OCI-LY7 (cell line): ENCODE measurements around the gene KCNJ12. TPM values are rescaled to one million over a fixed set of nuclear protein-coding genes. Genes with fewer than 3 reads are reported as not detected.

Experiments
- BruUV-seq: library from RNA; stranded (reverse); fragments of 400-500 nt; replicated peaks from 2 replicates; lab custom pipeline; 2021; lab: Mats Ljungman, UMichigan
- CTCF ChIA-PET: fragments of 300-600 bp; sonication (Branson Sonifier 250); formaldehyde crosslinking; loops from one replicate; lab custom pipeline; 2022; ENCODE audit warnings: antibody characterized with exemption; ENCODE audit not compliant: unreplicated experiment; lab: Charles Lee
- POLR2A ChIA-PET: fragments of 300-600 bp; sonication (Branson Sonifier 250); formaldehyde crosslinking; loops from one replicate; lab custom pipeline; 2022; ENCODE audit warnings: antibody characterized with exemption; lab: Charles Lee
- DNase-seq: peaks from one replicate; pipeline ENCODE4 v3.0.0-alpha.2; 2015; ENCODE audit warnings: low spot score
- H2AFZ ChIP-seq: fragments of 200-600 bp; sonication (generic), shearing (Covaris generic); 2 replicates; pipeline ENCODE4 v1.6.1; 2014; ENCODE audit warnings: mild to moderate bottlenecking, antibody characterized with exemption, low read length, moderate library complexity
- H3K27ac ChIP-seq: fragments of 200-600 bp; sonication (generic); 2 replicates; pipeline ENCODE4 v1.5.1; 2014; ENCODE audit warnings: mixed run types, low read depth, mild to moderate bottlenecking, moderate library complexity, low read length, inconsistent platforms; ENCODE audit not compliant: poor library complexity, severe bottlenecking
- H3K36me3 ChIP-seq: fragments of 200-600 bp; sonication (generic); 2 replicates; pipeline ENCODE4 v1.6.1; 2014; ENCODE audit warnings: mild to moderate bottlenecking, antibody characterized with exemption, low read length, moderate library complexity, mixed read lengths; ENCODE audit not compliant: insufficient read depth
- H3K4me1 ChIP-seq: fragments of 200-600 bp; sonication (generic); 2 replicates; pipeline ENCODE4 v1.5.1; 2014; ENCODE audit warnings: mild to moderate bottlenecking, low read length; ENCODE audit not compliant: insufficient read depth, poor library complexity, severe bottlenecking
- H3K4me2 ChIP-seq: fragments of 200-600 bp; sonication (generic); 2 replicates; pipeline ENCODE4 v1.6.1; 2014; ENCODE audit warnings: mild to moderate bottlenecking, low read length
- H3K4me3 ChIP-seq: fragments of 200-600 bp; sonication (generic); 2 replicates; pipeline ENCODE4 v1.5.1; 2014; ENCODE audit warnings: mild to moderate bottlenecking, low read depth, low read length; ENCODE audit not compliant: poor library complexity, severe bottlenecking
- H3K79me2 ChIP-seq: fragments of 200-600 bp; sonication (generic); 2 replicates; pipeline ENCODE4 v1.6.1; 2016; ENCODE audit warnings: low read depth, mild to moderate bottlenecking, low read length, moderate library complexity, mixed read lengths; ENCODE audit not compliant: insufficient read depth
- H3K9me2 ChIP-seq: fragments of 200-600 bp; sonication (generic); 2 replicates; pipeline ENCODE4 v1.6.1; 2016; ENCODE audit warnings: mild to moderate bottlenecking, low read length, mixed read lengths; ENCODE audit not compliant: insufficient read depth
- H3K9me3 ChIP-seq: fragments of 200-600 bp; sonication (generic); 2 replicates; pipeline ENCODE4 v1.6.1; 2014; ENCODE audit warnings: mild to moderate bottlenecking, mixed run types, low read length, mixed read lengths
- H4K20me1 ChIP-seq: fragments of 200-600 bp; sonication (generic); 2 replicates; pipeline ENCODE4 v1.6.1; 2014; ENCODE audit warnings: mild to moderate bottlenecking, antibody characterized with exemption, low read length, moderate library complexity, mixed read lengths; ENCODE audit not compliant: insufficient read depth
- CTCF ChIP-seq: fragments of 200-600 bp; sonication (generic); conservative IDR thresholded peaks from 2 replicates; pipeline ENCODE4 v1.5.1; 2014; ENCODE audit warnings: mild to moderate bottlenecking, antibody characterized with exemption, low read length, moderate library complexity, mixed read lengths
- EZH2phosphoT487 ChIP-seq: fragments of 200-600 bp; sonication (generic); IDR thresholded peaks from 2 replicates; pipeline ENCODE4 v1.6.1; 2018; ENCODE audit warnings: low read depth, borderline replicate concordance, mild to moderate bottlenecking, mixed run types, antibody characterized with exemption, low read length, moderate library complexity, mixed read lengths
- intact Hi-C: fragments of 100-400 bp; cut with micrococcal nuclease; formaldehyde crosslinking; loops from one replicate; pipeline ENCODE4 v1.10.0; 2022; ENCODE audit not compliant: unreplicated experiment
- total RNA-seq, 2 experiments: library from RNA; depleted of rRNA in 1 of 2; stranded (reverse); fragments of >200 nt in 1 of 2; shearing (Covaris generic) in 1 of 2; gene quantifications; 2 replicates each; pipeline ENCODE4 v1.2.3, GENCODE V29; 2014 to 2022

Gene KCNJ12
- total RNA-seq, 2 experiments from 2014 or later, result 0.16 to 0.17 TPM

GRCh38 chr17:21373696-21374440 is 2.3 kb upstream of the KCNJ12 start:
- Histone ChIP-seq H3K9me3 (no peaks in the 10 kb centered on the region), H3K4me3 (no peak overlapping the region), H3K79me2 (no peaks in the 10 kb centered on the region), H3K4me2 (no peak overlapping the region), H2AFZ (no peak overlapping the region), H3K4me1 (peaks cover 27% of the 10 kb centered on the region), H3K9me2 (no peaks in the 10 kb centered on the region), H3K36me3 (no peaks in the 10 kb centered on the region), H4K20me1 (no peaks in the 10 kb centered on the region), H3K27ac (no peak overlapping the region)
- no TSS peak for BruUV-seq
- TF ChIP-seq EZH2phosphoT487, result no peak
- no peak for TF ChIP-seq CTCF
- CTCF ChIA-PET, result interaction anchor here (1.3 kb wide), 1 partner anchor 94 kb away, joined by 4 read pairs; no protein-coding TSS in a partner anchor
- POLR2A ChIA-PET, result no interaction called here
- intact Hi-C loops, result loop anchor here (1.0 kb wide), 2 partner anchors 57 to 94 kb away; no protein-coding TSS in a partner anchor
- no peak for DNase-seq

GRCh38 chr17:21374441-21375161 is 1.6 kb upstream of the KCNJ12 start:
- no peak for TF ChIP-seq EZH2phosphoT487
- TF ChIP-seq CTCF, result peak; percentile 72
- Histone ChIP-seq H2AFZ (no peak overlapping the region), H3K27ac (no peak overlapping the region), H3K4me3 (no peak overlapping the region), H3K79me2 (no peaks in the 10 kb centered on the region), H3K4me1 (peaks cover 20% of the 10 kb centered on the region), H3K36me3 (no peaks in the 10 kb centered on the region), H3K9me2 (no peaks in the 10 kb centered on the region), H3K9me3 (no peaks in the 10 kb centered on the region), H3K4me2 (no peak overlapping the region), H4K20me1 (no peaks in the 10 kb centered on the region)
- intact Hi-C loops, result loop anchor here (1.0 kb wide), 2 partner anchors 57 to 94 kb away; no protein-coding TSS in a partner anchor
- BruUV-seq, result no TSS peak
- CTCF ChIA-PET, result interaction anchor here (0.6 to 1.3 kb wide), 2 partner anchors 44 to 95 kb away, joined by 3 to 4 read pairs; no protein-coding TSS in a partner anchor
- POLR2A ChIA-PET, result interaction anchor here (1.0 kb wide), 1 partner anchor 92 kb away, joined by 3 read pairs; no protein-coding TSS in a partner anchor
- DNase-seq, result peak; percentile 52
